ENCODE results near the gene ZNF407. TPM values are rescaled to one million over a fixed set of nuclear protein-coding genes. Genes with fewer than 3 reads are reported as not detected.

Gene ZNF407
- total and polyA plus RNA-seq, 2 experiments from 2014 or later, result 2.1 to 10.4 TPM

DNA sequence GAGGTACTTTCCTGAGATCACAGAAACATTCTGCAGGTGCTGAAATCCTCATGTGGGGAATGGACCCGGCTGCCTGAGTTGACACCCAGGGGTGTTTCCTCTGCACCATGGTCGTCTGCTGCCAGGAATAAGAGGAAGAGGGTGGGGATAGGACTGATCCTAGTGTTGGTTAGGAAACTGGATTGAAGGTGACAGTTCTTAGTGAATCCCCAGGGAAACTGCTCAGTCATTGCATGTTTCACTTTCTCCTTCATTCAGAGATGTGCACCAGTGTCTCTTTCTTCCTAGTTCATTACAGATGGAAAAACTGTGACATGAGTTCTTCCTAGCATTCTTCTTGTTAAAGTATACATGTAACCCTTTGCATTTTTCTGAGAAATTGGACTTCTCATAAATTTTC, 317.0 kb downstream of the ZNF407 start:
- Mint-ChIP-seq H3K4me1 (peaks cover 17% of the 10 kb centered on the region), H3K27me3 (ENCODE audit: insufficient read depth, low read depth, poor library complexity) (peaks cover 4% of the 10 kb centered on the region), H3K36me3 (ENCODE audit: low read depth) (no peaks in the 10 kb centered on the region), H3K9me3 (no peaks in the 10 kb centered on the region), H3K4me3 (no peak overlapping the region), H3K27ac (peak overlapping the region; percentile 57; the same call in 1 of the 2 replicates)
- H3K36me3 ChIP-seq (ENCODE audit: insufficient read depth), result no peaks in the 10 kb centered on the region
- H3K4me3 ChIP-seq, result no peak overlapping the region
- no peaks in the 10 kb centered on the region for H3K79me2 ChIP-seq (replicated peaks; ENCODE audit: insufficient read depth)
- H3K27ac ChIP-seq (ENCODE audit: low read depth), result 0 out of 2 replicates have a peak overlapping the region, but pooled peaks have one; percentile 46
- ATAC-seq, result no peak
- no peaks in the 10 kb centered on the region for H4K20me1 ChIP-seq (replicated peaks; ENCODE audit: insufficient read depth)
- H2AFZ ChIP-seq, result no peak overlapping the region
- DNase-seq (ENCODE audit: low spot score), result no peak
- TF ChIP-seq EZH2phosphoT487 (IDR thresholded peaks at IDR 0.05; ENCODE audit: unreplicated experiment) (no peak), CTCF (conservative IDR thresholded peaks at IDR 0.05; ENCODE audit: low read depth in 2 of 2) (no peak), JUNB (IDR thresholded peaks at IDR 0.05; ENCODE audit: unreplicated experiment) (no peak), EZH2 (IDR thresholded peaks at IDR 0.05; ENCODE audit: low read depth, unreplicated experiment) (no peak), POLR2AphosphoS5 (IDR thresholded peaks at IDR 0.05; ENCODE audit: low read depth) (no peak), CREB1 (CRISPR knock-in tag; IDR thresholded peaks at IDR 0.05; ENCODE audit: low read depth) (no peak), ZNF331 (CRISPR knock-in tag; IDR thresholded peaks at IDR 0.05; ENCODE audit: low read depth) (no peak), ZNF114 (CRISPR knock-in tag; IDR thresholded peaks at IDR 0.05) (no peak), ZNF462 (CRISPR knock-in tag; IDR thresholded peaks at IDR 0.05) (no peak), STAT1 (IDR thresholded peaks at IDR 0.05; ENCODE audit: unreplicated experiment) (no peak), ETS1 (IDR thresholded peaks at IDR 0.05) (no peak), NANOG (IDR thresholded peaks at IDR 0.05; ENCODE audit: borderline replicate concordance) (no peak)
- TF ChIP-seq, protein P1, sequence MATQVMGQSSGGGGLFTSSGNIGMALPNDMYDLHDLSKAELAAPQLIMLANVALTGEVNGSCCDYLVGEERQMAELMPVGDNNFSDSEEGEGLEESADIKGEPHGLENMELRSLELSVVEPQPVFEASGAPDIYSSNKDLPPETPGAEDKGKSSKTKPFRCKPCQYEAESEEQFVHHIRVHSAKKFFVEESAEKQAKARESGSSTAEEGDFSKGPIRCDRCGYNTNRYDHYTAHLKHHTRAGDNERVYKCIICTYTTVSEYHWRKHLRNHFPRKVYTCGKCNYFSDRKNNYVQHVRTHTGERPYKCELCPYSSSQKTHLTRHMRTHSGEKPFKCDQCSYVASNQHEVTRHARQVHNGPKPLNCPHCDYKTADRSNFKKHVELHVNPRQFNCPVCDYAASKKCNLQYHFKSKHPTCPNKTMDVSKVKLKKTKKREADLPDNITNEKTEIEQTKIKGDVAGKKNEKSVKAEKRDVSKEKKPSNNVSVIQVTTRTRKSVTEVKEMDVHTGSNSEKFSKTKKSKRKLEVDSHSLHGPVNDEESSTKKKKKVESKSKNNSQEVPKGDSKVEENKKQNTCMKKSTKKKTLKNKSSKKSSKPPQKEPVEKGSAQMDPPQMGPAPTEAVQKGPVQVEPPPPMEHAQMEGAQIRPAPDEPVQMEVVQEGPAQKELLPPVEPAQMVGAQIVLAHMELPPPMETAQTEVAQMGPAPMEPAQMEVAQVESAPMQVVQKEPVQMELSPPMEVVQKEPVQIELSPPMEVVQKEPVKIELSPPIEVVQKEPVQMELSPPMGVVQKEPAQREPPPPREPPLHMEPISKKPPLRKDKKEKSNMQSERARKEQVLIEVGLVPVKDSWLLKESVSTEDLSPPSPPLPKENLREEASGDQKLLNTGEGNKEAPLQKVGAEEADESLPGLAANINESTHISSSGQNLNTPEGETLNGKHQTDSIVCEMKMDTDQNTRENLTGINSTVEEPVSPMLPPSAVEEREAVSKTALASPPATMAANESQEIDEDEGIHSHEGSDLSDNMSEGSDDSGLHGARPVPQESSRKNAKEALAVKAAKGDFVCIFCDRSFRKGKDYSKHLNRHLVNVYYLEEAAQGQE (IDR thresholded peaks at IDR 0.05; ENCODE audit: unreplicated experiment), result no peak
- H3K27me3 ChIP-seq (ENCODE audit: insufficient read depth), result no peaks in the 10 kb centered on the region
- H3K9me2 ChIP-seq (ENCODE audit: insufficient read depth), result no peaks in the 10 kb centered on the region
- H3F3A ChIP-seq (replicated peaks; ENCODE audit: low read depth), result no peaks in the 10 kb centered on the region
- no peak overlapping the region for H3K4me2 ChIP-seq
- H3K4me1 ChIP-seq (ENCODE audit: insufficient read depth), result peaks cover 11% of the 10 kb centered on the region
